ENCODE measurements around the gene CHIA.

- TF ChIP-seq CTCF (IDR thresholded peaks at IDR 0.05) (no peak), POLR2A (IDR thresholded peaks at IDR 0.05) (no peak)
Measured at GRCh38 chr1:111294390-111294789, 3.7 kb downstream of the CHIA start.
